Measurements from ENCODE around the gene GSN.

The GSN gene

DNA sequence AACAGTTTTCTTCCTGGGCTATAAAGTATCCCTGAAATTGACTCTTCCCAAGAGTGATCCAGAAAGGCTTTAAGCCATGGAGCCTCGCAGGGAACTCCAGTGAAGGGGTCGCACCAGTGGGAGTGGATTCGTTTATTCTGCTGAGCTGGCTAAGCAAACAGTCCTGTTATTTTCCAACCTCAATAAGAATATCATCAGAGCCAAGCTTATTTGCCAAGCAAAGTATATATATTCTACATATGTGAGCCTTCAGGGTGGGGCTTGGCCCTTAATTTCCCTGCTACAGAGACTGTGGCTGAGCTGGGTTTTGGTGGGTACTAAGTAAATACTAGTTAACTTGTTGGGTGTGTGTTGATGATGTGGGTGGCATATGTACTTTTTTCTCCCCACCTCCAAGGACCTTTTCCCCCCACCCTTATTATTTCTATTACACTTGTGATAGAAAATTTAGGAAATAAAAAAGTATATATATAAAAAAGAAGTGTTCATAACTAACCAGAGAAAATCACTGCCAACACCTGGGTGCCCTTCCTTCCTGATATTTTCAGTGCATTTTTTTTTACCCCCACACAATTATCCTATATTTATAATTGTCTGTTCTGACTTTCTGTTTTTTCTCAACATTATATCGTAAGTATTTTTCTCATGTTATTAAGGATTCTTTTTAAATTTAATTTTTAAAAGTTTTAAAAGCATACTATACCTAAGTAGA lies 5.3 kb downstream of the GSN start:
- no peak for DNase-seq

DNA sequence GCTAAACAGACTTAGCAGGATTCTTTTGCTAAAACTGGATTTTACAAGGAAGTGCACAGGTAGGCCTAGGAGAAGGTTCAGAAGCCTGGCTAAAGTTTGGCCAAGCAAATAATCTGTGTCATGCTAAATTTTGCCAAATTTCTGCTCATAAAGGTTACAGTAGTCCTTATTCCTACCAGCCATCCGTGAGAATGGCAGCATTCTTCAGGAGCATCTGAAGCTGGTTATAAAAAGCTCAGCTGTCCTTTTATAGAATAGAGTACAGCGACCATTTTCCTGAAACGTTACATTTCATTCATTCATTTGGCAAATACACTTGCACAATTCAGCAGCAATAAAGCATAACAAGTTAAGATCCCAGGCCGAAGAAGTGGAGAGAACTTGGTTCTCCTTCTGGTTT lies 6.9 kb downstream of the GSN start:
- no peak for DNase-seq

DNA sequence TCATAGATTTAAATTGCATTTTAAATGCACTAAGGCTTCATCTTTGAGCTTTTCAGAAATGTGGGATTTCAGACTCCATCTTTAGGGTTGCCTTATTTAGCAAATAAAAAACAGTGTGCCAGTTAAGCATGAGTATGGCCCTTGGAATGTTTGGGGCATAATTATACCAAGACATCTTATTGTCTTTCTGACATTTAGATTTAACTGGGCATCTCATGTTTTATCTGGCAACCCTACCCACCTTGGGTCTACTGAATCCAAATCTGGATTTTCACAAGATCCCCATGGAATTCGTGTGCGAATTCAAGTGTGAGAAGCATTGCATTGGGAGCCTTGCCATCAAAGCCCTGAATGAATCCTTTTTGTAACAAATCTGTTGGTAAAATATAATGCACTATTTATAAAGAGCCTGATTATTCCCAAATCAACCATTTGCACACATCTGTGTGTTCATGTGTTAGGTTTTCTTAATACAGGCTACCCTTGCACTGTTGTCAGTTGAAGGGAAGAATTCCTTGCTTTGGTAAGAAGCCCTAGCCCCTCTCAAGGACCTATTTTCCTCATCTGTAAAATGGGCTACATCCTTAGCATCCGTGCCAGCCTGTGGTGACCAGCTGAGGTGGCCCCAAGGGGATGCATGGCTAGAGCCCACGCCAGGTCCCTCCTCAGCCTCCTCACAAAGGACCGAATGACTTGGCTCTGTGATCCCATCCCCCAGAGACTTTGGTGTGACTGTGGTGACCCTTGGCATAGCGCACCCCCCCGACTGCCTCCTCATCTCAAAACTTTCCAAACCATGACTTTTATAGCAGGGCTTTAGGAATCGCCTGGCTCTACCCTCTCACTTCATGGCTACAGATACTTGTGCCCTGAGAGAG lies 8.1 kb downstream of the GSN start:
- DNase-seq = no peak

DNA sequence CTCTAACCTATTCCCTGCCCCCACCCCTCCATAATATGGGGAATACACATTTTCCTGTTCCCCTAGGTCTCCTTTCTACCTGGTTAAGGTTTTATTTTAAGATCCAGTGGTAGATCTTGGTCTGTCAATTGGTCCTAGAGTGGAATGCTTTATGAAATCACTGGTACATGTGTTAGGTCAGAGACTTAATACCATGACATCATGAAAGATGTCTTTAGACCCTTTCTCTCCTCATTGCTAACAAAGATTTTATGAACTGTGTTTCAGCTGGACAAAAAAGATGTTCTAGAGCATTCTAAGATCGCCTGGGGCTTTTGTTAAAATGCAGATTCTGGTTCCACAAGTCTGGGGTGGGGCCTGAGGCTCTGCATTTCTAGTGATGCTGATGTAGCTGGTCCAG lies 9.1 kb downstream of the GSN start:
- no peak for DNase-seq

DNA sequence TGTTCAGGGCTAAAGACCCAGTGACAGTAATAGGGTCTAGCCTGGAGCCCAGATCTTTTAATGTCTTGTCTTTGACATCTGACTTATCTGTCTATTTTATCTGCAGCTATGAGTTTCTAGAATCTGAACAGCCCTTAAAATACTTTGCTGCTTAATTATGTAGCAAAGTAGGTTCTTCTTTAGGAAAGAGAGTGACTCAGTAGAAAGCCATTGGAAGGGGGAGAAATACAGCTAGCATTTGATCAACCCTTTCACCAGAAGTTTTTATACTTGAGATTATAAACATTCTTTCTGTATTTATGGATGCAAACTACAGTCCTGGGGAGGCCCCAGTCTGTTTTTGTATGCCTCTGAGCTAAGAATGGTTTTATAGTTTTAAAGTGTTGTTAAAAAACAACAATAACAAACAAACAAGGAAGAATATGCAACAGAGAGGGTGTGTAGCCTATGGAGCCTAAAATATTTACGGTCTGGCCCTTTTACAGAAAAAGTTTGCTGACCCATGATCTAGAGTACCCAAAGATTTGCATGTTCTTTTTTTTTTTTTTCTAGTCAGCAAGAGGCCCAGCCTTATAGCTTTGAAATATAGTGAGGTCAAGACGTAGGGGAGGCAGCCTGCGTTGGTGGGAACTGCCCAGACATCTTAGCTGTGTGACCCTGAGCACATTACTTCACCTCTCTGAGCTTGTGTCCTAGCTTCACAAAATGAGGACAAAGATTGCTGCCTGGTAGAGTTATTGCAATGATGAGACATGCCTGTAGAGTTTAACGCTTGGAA lies 9.7 kb downstream of the GSN start:
- DNase-seq = no peak

DNA sequence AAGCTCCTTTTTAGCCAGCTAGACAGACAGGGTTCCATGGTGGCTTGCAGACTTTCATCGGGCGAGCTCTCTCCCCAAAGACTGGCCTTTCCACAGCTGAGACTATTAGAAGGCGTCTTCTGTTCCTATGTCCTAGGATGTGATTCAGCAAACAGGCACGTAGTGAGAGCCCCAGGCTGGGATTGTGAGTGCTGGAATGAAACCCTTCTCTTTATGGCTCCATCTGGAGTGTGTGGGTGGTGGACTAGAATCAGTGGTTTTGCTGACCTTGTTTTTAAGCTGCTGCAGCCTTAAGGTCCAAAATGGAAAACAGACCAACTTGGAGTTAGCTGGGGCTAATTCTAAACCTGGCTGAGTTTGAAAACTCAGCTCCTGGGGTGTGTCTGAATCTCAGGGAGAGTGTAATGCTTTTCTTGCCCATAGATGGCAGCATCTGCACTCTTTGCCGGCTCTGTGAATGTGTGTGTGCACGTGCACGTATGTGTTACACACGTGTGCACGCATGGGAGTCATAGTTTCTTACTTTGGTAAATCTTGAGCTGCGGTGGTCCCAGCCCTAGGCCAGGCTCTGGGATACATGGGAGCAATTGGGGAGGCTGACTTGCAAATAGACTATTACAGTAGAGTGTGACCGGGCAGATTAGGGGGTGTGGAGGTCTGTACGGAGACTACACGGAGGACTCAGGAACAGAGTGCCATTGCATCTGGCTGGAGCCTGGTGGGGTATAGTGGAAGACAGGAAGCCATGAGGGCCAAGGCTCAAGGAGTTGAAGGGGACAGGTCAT lies 10.7 kb downstream of the GSN start:
- no peak for DNase-seq

DNA sequence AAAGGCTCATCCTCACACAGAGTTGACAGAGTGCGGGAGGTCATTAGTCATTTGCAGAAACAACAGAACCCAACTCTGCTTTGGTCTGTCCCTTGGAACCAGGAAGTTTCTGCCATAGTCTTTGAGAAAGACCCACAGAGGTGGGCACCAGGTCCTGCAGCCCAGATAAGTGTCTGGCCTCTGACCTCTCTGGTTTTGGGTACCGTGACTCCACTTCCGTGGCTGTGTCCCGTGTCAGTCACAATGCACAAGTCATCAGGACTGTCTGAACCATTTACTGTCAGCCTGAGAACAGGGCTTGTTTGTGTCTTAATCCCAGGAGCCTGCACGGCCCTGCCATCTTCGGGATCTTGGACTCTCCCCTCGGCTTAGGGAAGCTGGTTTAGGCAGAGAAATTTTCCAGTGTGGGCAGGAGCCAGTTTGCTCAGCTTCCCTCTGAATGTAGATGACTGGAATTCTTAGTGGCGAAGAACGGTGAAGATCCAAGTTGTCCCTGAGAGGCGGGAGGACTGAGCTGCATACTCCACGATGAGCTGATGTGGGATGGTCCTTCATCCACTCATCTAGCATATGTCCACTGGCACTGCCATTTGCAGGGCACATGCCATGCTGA lies 11.9 kb downstream of the GSN start:
- no peak for DNase-seq

DNA sequence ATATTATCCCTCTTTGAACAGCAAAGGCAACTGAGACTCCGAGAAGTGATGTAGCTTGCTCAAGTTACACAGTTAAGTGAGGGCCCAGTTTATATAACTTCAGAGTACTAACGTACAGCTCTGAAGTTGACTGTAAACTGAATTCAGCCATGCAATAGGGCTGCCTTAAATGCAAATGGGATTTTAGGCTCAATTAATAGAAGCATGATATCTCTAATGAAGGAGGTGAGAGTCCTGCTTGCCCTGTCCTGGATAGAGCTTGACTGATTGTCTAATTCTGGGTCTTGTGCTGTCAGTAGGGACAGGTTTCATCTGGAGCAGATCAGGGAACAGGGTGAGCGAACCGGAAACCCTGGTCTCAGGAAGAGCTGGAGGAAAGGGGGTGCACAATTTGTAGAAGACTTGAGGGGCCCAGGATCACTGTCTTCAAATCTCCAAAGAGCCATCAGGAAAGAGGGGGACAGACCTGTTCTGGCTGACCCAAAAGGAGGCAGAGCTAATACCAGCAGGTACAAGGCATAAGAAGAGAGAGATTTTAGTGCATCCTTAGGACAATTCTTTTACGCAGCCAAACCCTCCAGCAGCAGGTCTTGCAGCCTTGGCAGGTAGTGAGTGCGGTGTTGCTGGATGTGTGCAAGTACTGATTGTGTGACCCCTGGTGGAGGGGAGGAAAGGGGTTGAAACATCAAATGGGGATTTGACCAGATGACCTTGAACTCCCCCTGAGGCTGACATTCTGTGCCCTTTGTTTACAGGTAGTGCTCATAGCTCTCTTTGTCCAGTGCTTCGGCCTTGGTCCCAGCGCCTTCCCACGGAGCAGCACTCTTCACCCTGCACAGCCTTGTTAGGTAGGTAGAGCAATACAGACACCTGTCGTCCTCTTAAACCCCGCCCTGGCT lies 13.0 kb downstream of the GSN start:
- DNase-seq = peak; percentile 88

DNA sequence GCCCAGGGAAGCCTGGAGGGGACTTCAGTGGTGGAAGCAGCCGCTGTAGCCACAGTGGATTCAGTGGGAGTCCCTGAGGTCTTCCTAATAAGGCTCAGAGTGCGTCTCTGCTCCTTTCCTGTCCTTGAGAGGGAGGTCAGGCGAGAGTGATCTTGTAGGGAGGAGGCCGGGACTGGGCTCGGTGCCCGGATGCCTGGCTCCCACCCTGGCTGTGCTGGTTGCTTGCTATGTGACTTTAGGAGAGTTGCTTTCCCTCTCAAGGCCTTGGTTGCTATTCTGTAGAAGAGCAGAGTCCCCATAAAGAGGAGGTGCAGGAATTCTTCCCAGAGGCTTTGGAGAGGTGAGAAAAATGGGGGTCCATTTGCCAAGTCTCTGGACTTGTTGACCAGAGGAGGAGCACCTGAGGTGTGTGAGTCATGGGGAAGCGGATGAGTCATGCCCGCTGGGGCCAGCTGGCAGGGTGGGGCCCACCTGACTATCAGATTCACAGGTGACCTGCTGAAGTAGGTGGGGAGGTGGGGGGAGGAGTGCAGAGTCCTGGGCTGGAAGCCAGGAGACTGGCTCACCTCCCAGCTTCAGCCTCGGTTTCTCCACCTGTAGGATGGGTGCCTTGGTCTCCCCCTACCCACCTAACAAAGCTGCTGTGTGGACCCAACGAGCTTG lies 13.8 kb downstream of the GSN start:
- peak; percentile 100 for DNase-seq

DNA sequence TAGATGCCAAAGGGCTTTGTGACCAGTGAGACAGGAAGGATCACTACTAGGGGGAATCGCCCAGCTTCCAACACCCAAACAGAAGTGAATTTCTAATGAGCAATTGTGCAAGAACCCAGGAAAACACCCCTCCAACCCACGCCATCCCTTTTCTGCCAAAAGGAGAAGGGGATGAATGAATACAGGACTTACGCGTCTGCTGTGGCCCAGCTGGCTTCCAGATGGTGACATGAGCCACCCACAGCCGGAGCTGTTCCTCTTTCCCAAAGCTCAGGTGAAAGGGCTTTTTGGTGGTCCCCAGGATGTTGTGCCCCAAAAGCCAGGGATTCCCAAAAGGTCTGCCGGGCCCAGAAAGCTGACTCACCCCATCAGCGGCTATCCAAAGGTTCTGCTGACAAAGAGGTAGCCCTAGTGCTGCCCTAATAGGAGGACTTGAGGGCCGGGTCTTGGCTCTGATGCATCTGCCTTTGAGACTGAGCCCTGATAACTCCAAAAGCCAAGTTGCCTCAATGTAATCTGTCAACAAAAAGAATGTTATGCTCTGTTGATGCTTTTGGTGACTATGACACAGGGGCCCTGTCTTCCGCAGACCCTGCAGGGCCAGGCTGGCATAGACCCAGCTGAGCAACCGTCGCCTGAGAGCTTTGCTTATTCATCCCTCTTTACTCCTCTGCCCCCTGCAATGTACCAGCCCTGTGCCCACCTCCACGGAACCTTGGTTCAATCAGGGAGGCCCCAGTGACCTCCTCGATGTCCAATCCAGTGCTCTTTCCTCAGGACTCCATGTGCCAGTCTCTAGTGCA lies 14.5 kb downstream of the GSN start:
- no peak for DNase-seq

DNA sequence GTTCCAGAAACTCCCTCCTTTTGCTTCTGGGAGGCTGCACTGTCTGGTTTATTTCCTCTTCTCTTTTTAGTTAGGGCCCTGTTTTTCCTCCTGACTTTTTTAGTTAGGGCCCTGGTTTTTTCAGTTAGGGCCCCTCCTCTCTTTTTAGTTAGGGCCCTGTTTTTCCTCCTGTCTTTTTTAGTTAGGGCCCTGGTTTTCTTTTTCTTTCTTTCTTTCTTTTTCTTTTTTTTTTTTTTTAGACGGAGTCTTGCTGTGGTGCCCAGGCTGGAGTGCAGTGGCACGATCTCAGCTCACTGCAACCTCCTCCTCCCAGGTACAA lies 15.1 kb downstream of the GSN start:
- DNase-seq = no peak

DNA sequence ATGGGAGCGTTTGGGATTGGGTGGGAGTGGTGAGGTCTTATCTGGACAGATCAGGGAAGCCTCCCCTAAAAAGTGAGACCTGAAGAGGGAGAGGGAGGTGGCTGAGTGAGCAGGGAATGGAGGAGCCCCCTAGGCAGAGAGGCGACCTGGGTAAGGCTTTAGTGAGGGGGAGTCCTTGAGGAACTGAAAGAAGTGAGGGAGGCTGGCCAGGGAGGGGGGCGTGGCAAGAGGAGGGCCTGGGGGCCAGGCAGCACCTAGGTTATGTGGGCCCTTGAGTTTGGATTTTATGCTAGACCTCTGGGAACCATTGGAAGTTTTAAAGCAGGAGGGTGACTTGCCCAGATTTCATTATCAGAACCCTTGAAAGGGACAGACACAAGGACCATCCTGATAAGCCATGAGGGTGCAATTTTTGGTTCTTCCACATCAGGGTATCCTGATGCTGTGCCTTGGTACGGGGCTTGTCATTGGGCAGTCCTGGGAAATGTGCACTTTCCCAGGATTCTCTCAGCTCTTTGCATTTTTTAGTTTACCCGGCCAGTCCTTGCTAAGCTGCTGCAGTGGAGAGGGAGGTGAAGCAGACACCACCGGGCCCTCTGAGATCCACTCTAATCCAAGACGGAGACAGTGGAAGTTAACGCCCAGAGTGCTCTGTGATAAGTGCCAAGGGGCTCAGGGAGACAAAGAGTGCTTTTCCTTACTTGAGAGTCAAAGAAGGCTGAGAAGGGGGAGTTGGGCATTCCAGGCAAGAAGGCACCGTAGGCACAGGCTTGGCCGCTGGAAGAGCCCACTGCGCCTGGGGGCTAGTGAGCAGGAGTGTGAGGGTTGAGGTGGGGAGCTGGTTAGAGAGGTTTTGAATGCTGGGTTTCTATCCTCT lies 16.1 kb downstream of the GSN start:
- DNase-seq = peak; percentile 67

DNA sequence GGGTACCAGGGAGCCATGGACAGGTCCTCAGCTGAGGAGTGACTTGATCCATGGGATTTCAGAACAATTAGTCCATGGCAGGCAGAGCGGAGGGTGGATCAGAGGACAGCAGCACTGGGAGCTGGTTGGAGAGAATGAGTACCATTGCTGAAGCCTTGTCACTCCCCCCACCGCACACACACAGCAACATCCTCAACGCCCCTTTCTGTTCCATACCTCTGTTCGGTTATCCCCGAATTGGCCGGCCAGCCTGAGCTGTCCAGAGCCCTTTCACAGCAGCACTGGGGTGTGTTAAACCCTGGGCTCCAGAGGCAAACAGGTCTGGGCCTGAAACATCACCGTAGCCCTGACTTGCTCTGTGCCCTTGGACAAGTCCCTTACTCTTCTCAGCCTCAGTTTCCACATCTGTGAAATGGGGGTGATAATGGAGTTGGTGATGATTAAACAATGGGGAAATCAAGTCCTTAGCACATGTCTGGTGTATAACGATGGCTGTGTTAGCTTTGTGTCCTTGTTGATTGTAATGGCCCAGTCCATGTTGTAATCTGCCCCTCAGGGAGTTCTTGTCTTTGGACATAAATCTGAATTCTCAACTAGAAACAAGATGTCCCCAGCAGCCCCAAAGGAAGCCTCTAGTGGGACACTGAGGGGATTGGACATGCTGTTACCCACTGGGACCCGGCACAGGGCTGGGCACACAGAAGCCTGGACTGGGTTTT lies 16.9 kb downstream of the GSN start:
- DNase-seq = no peak

DNA sequence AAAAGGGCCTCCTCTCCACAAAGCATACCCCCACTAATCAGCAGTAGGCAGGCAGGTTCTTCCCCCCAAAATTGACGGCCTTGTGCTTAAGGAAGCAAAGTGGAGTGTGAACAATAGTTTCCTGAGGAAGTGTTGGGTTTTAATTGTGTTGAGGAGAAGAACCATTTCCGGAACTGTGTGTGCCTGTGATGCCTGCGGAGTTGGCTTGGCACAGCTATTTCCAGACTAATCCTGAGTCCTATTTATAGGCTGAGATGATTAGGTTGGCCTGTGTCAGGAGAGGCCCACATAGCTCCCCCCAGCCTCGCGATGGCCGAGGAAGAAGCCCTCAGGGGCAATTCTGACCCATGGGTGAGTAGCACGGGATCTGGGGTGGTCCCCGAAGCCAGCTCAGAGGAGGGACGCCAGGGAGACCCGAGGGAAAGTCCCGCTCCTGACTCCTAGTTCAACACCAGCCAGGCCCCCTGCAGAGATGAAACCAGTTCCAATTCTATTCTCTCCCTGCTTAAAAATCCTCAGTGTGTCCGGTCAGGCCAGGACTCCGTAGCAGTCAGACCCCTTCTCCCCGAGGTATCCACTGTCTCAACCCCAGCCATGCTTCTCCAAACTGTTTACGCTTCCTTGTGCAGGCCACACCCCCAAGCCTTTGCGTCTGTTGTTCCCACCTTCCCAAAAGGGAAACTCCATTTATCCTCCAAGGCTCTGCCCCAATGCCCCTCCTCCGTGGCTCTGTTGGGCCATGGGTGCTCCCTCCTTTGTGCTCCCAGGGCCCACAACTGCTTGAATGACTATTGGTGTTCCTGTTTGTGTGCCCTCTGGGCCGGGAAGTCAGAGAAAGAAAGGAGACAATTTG lies 18.1 kb downstream of the GSN start:
- no peak for DNase-seq

DNA sequence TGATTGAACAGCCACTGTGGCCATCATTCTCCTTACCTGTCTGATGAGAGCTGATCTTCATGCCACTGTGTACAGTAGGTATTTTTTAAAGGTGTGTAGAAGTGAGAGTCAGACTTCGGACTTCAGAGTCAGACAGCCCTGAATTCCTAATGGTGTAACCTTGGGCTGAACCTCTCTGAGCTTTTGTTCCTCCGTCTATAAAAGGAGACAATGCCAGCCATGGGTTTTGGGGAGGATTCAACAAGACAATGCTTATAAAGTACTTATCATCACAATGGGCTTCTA lies 18.7 kb downstream of the GSN start:
- DNase-seq = no peak

DNA sequence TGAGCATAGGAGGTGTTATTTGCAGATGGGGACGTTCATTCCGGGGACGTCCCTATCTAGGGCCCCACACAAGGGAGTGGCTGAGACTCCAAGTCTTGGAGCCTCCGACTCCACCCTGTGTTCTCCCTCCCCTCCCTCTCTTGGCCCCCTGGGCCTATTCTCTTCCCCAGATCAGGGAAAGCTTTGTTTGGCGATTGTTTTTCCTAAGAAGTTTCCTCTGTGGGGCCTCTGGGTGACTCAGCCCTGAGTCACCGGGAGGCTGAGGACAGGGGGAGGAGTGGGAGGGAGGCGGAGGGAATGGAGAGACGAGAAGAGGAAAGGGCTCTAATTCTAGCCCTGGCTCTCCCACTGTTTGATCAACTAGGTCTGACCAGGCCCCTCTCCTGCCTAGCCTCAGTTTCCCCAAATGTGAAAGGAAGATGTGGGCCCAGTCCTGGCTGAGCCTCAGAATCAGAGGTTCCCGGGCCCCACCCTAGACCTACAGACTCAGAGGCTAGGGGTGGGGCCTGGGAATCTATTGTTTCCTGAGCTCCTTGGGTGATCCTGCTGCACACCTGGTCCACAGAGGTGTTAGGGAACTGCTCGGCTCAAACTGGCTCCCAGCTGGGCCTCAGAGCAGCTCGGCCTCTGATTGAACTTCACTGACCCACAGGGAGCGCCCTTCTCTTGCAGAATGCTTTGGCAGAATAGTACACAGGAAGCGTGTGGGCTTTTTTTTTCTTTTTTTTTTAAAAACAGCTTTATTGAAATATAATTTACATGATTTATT lies 19.2 kb downstream of the GSN start:
- DNase-seq = peak; percentile 23

DNA sequence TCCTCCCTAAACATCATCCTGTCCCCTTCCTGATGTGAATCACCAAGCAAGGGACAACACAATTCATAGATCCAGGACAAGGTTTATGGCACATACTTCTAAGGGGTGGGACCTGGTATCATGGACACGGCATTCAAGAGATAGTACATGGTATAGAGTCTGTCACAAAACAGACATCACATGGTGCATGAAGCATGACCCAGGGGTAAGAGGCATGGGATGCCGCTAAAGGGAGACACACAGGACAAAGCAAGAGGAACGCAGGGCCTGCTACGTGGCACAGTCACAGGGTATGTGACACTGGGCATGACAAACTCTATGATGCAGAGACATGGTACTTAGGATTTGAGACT lies 20.7 kb downstream of the GSN start:
- DNase-seq = no peak

All from DMS79 treated with DMSO at 0.1 percent for 48 hours (cell line).